HG02623 (cell line): Measurements from ENCODE around the gene TMEM132C.

Experiments
- ATAC-seq: cut with Tn5 transposase; IDR thresholded peaks from one replicate; pipeline ENCODE4 v1.9.1; 2021; ENCODE audit warnings: moderate library complexity; ENCODE audit not compliant: unreplicated experiment

The TMEM132C gene

GRCh38 chr12:128652136-128652751 is 385.3 kb downstream of the TMEM132C start:
- ATAC-seq = no peak

- no peak for ATAC-seq
These were observed 387.5 kb downstream of the TMEM132C start for GRCh38 chr12:128654468-128654867.

GRCh38 chr12:128657378-128657777 is 390.4 kb downstream of the TMEM132C start:
- ATAC-seq = no peak

GRCh38 chr12:128660532-128661225 is 393.7 kb downstream of the TMEM132C start:
- ATAC-seq = no peak

- ATAC-seq = no peak
These were observed 394.2 kb downstream of the TMEM132C start for GRCh38 chr12:128661226-128661569.

GRCh38 chr12:128662101-128662500 is 395.1 kb downstream of the TMEM132C start:
- no peak for ATAC-seq

- ATAC-seq = no peak
These were observed 397.5 kb downstream of the TMEM132C start for GRCh38 chr12:128664501-128664900.

- no peak for ATAC-seq
These were observed 400.2 kb downstream of the TMEM132C start for GRCh38 chr12:128667193-128667592.

GRCh38 chr12:128671528-128672042 is 404.6 kb downstream of the TMEM132C start:
- no peak for ATAC-seq

GRCh38 chr12:128672428-128672827 is 405.5 kb downstream of the TMEM132C start:
- ATAC-seq = no peak

- no peak for ATAC-seq
These were observed 405.9 kb downstream of the TMEM132C start for GRCh38 chr12:128672893-128673292.

GRCh38 chr12:128675576-128675975 is 408.6 kb downstream of the TMEM132C start:
- no peak for ATAC-seq

GRCh38 chr12:128680555-128680954 is 413.6 kb downstream of the TMEM132C start:
- ATAC-seq = no peak

GRCh38 chr12:128682548-128683275 is 415.7 kb downstream of the TMEM132C start:
- no peak for ATAC-seq

- no peak for ATAC-seq
These were observed 417.4 kb downstream of the TMEM132C start for GRCh38 chr12:128684352-128684751.

GRCh38 chr12:128685903-128686475 is 419.0 kb downstream of the TMEM132C start:
- no peak for ATAC-seq

GRCh38 chr12:128687851-128688250 is 420.9 kb downstream of the TMEM132C start:
- no peak for ATAC-seq

- no peak for ATAC-seq
These were observed 423.7 kb downstream of the TMEM132C start for GRCh38 chr12:128690641-128691040.

GRCh38 chr12:128693115-128693514 is 426.1 kb downstream of the TMEM132C start:
- ATAC-seq = no peak

GRCh38 chr12:128693771-128694170 is 426.8 kb downstream of the TMEM132C start:
- ATAC-seq = no peak

GRCh38 chr12:128694445-128694844 is 427.5 kb downstream of the TMEM132C start:
- ATAC-seq = no peak

GRCh38 chr12:128695697-128696096 is 428.7 kb downstream of the TMEM132C start:
- ATAC-seq = no peak
